Germinal center (tissue), 1 donor: ENCODE measurements around the gene FARS2.

Experiments used
- DNase-seq: peaks from one replicate; pipeline ENCODE4 v3.0.0; 2012; ENCODE audit warnings: mixed read lengths, low spot score

The FARS2 gene

GRCh38 chr6:5260661-5261544 is at the start of gene FARS2, which contains the start of gene LYRM4:
Gene FARS2, plus strand, starts transcription at chr6:5261513.
Gene LYRM4, minus strand, starts transcription at chr6:5260950. Its CDS starts 217 bp downstream, at chr6:5260733.
- peak; percentile 94 for DNase-seq

GRCh38 chr6:5213836-5214235 is 47.5 kb upstream of the FARS2 start:
- DNase-seq = no peak

- DNase-seq = peak; percentile 14
Observed at GRCh38 chr6:5214570-5215052, 46.7 kb upstream of the FARS2 start.

GRCh38 chr6:5215159-5215558 is 46.2 kb upstream of the FARS2 start:
- no peak for DNase-seq

GRCh38 chr6:5215799-5216198 is 45.5 kb upstream of the FARS2 start:
- DNase-seq = no peak

- no peak for DNase-seq
Observed at GRCh38 chr6:5217356-5217755, 44.0 kb upstream of the FARS2 start.

- DNase-seq = no peak
Observed at GRCh38 chr6:5219011-5219691, 42.2 kb upstream of the FARS2 start.

GRCh38 chr6:5220443-5220842 is 40.9 kb upstream of the FARS2 start:
- no peak for DNase-seq

GRCh38 chr6:5223309-5223708 is 38.0 kb upstream of the FARS2 start:
- no peak for DNase-seq

GRCh38 chr6:5229356-5229755 is 32.0 kb upstream of the FARS2 start:
- DNase-seq = no peak

GRCh38 chr6:5230081-5230480 is 31.2 kb upstream of the FARS2 start:
- DNase-seq = no peak

GRCh38 chr6:5231289-5231688 is 30.0 kb upstream of the FARS2 start:
- no peak for DNase-seq

GRCh38 chr6:5234874-5235273 is 26.4 kb upstream of the FARS2 start:
- DNase-seq = no peak

GRCh38 chr6:5235830-5236229 is 25.5 kb upstream of the FARS2 start:
- no peak for DNase-seq

GRCh38 chr6:5237805-5238204 is 23.5 kb upstream of the FARS2 start:
- DNase-seq = no peak

GRCh38 chr6:5238336-5238735 is 23.0 kb upstream of the FARS2 start:
- DNase-seq = no peak

- no peak for DNase-seq
Observed at GRCh38 chr6:5241252-5241651, 20.1 kb upstream of the FARS2 start.

GRCh38 chr6:5243069-5243468 is 18.2 kb upstream of the FARS2 start:
- DNase-seq = no peak

- DNase-seq = no peak
Observed at GRCh38 chr6:5246141-5247097, 14.9 kb upstream of the FARS2 start.

- DNase-seq = no peak
Observed at GRCh38 chr6:5247201-5247600, 14.1 kb upstream of the FARS2 start.

- DNase-seq = no peak
Observed at GRCh38 chr6:5248302-5249098, 12.8 kb upstream of the FARS2 start.
